Peyer's patch (tissue), 4 donors: Measurements from ENCODE around the gene ARL8B.

ENCODE experiments used
- POLR2A ChIP-seq, 2 donors: fragments of 450-650 bp; IDR thresholded peaks; one replicate each; pipeline ENCODE4 v1.5.1; 2017; ENCODE audit warnings: antibody characterized with exemption in 2 of 2, mild to moderate bottlenecking in 2 of 2, moderate library complexity in 2 of 2
- TF ChIP-seq, protein P1 (sequence below), 6 experiments: fragments of 450-650 bp in 4 of 6; fragments of 200-600 bp in 2 of 6; sonication (generic) in 1 of 6; IDR thresholded peaks; one replicate each; pipeline ENCODE4 v1.5.1; 2017 to 2019; ENCODE audit warnings: antibody characterized with exemption in 6 of 6, mild to moderate bottlenecking in 3 of 6, moderate library complexity in 1 of 6

GRCh38 chr3:5201536-5201935, 79.4 kb downstream of the ARL8B start:
- TF ChIP-seq, protein P1, sequence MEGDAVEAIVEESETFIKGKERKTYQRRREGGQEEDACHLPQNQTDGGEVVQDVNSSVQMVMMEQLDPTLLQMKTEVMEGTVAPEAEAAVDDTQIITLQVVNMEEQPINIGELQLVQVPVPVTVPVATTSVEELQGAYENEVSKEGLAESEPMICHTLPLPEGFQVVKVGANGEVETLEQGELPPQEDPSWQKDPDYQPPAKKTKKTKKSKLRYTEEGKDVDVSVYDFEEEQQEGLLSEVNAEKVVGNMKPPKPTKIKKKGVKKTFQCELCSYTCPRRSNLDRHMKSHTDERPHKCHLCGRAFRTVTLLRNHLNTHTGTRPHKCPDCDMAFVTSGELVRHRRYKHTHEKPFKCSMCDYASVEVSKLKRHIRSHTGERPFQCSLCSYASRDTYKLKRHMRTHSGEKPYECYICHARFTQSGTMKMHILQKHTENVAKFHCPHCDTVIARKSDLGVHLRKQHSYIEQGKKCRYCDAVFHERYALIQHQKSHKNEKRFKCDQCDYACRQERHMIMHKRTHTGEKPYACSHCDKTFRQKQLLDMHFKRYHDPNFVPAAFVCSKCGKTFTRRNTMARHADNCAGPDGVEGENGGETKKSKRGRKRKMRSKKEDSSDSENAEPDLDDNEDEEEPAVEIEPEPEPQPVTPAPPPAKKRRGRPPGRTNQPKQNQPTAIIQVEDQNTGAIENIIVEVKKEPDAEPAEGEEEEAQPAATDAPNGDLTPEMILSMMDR (IDR thresholded peaks at IDR 0.05), result no peak
- TF ChIP-seq POLR2A (IDR thresholded peaks at IDR 0.05), result no peak
